Measurements from ENCODE around the gene CTNNB1.

The CTNNB1 gene

GRCh38 chr3:41248525-41248924 lies 49.2 kb downstream of the CTNNB1 start:
- DNase-seq (ENCODE audit: low spot score) (no peak), ATAC-seq (ENCODE audit: low read depth) (no peak)
- H3K27ac ChIP-seq (ENCODE audit: poor library complexity, severe bottlenecking) = no peak overlapping the region
- peaks cover 2% of the 10 kb centered on the region for H3K9me3 ChIP-seq (ENCODE audit: severe bottlenecking)
- H3K4me1 ChIP-seq (ENCODE audit: insufficient read depth, poor library complexity, severe bottlenecking) = no peaks in the 10 kb centered on the region
- no peaks in the 10 kb centered on the region for H3K36me3 ChIP-seq (ENCODE audit: low read depth)
- TF ChIP-seq, protein P1, sequence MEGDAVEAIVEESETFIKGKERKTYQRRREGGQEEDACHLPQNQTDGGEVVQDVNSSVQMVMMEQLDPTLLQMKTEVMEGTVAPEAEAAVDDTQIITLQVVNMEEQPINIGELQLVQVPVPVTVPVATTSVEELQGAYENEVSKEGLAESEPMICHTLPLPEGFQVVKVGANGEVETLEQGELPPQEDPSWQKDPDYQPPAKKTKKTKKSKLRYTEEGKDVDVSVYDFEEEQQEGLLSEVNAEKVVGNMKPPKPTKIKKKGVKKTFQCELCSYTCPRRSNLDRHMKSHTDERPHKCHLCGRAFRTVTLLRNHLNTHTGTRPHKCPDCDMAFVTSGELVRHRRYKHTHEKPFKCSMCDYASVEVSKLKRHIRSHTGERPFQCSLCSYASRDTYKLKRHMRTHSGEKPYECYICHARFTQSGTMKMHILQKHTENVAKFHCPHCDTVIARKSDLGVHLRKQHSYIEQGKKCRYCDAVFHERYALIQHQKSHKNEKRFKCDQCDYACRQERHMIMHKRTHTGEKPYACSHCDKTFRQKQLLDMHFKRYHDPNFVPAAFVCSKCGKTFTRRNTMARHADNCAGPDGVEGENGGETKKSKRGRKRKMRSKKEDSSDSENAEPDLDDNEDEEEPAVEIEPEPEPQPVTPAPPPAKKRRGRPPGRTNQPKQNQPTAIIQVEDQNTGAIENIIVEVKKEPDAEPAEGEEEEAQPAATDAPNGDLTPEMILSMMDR (IDR thresholded peaks at IDR 0.05; ENCODE audit: poor library complexity, severe bottlenecking) = no peak
- no peaks in the 10 kb centered on the region for H3K27me3 ChIP-seq (ENCODE audit: insufficient read depth, poor library complexity, severe bottlenecking)
- no peak overlapping the region for H3K4me3 ChIP-seq (ENCODE audit: severe bottlenecking)

- DNase-seq (ENCODE audit: low spot score) = no peak
- no peak overlapping the region for H3K4me3 ChIP-seq (ENCODE audit: severe bottlenecking)
- no peaks in the 10 kb centered on the region for H3K4me1 ChIP-seq (ENCODE audit: insufficient read depth, poor library complexity, severe bottlenecking)
These were observed 50.0 kb downstream of the CTNNB1 start for GRCh38 chr3:41249318-41249717.

GRCh38 chr3:41250825-41251224 lies 51.5 kb downstream of the CTNNB1 start:
- no peak overlapping the region for H3K27ac ChIP-seq (ENCODE audit: poor library complexity, severe bottlenecking)
- H3K4me3 ChIP-seq (ENCODE audit: severe bottlenecking) = no peak overlapping the region
- H3K4me1 ChIP-seq (ENCODE audit: insufficient read depth, poor library complexity, severe bottlenecking) = no peaks in the 10 kb centered on the region
- peaks cover 4% of the 10 kb centered on the region for H3K9me3 ChIP-seq (ENCODE audit: severe bottlenecking)
- no peaks in the 10 kb centered on the region for H3K36me3 ChIP-seq (ENCODE audit: low read depth)
- DNase-seq (ENCODE audit: low spot score) (no peak), ATAC-seq (ENCODE audit: low read depth) (no peak)
- TF ChIP-seq, protein P1 (IDR thresholded peaks at IDR 0.05; ENCODE audit: poor library complexity, severe bottlenecking) = no peak
- no peaks in the 10 kb centered on the region for H3K27me3 ChIP-seq (ENCODE audit: insufficient read depth, poor library complexity, severe bottlenecking)

More at GRCh38 chr3:41249318-41249717, 50.0 kb downstream of the CTNNB1 start:
- no peak overlapping the region for H3K27ac ChIP-seq (ENCODE audit: poor library complexity, severe bottlenecking)
- no peak for ATAC-seq (ENCODE audit: low read depth)
- TF ChIP-seq, protein P1 (IDR thresholded peaks at IDR 0.05; ENCODE audit: poor library complexity, severe bottlenecking) = no peak
- peaks cover 4% of the 10 kb centered on the region for H3K9me3 ChIP-seq (ENCODE audit: severe bottlenecking)
- no peaks in the 10 kb centered on the region for H3K36me3 ChIP-seq (ENCODE audit: low read depth)
- H3K27me3 ChIP-seq (ENCODE audit: insufficient read depth, poor library complexity, severe bottlenecking) = no peaks in the 10 kb centered on the region

- no peak overlapping the region for H3K4me3 ChIP-seq (ENCODE audit: severe bottlenecking)
- no peak for ATAC-seq (ENCODE audit: low read depth)
- TF ChIP-seq, protein P1 (IDR thresholded peaks at IDR 0.05; ENCODE audit: poor library complexity, severe bottlenecking) = no peak
- no peak overlapping the region for H3K27ac ChIP-seq (ENCODE audit: poor library complexity, severe bottlenecking)
- no peaks in the 10 kb centered on the region for H3K36me3 ChIP-seq (ENCODE audit: low read depth)
- H3K27me3 ChIP-seq (ENCODE audit: insufficient read depth, poor library complexity, severe bottlenecking) = no peaks in the 10 kb centered on the region
- peaks cover 4% of the 10 kb centered on the region for H3K9me3 ChIP-seq (ENCODE audit: severe bottlenecking)
- no peaks in the 10 kb centered on the region for H3K4me1 ChIP-seq (ENCODE audit: insufficient read depth, poor library complexity, severe bottlenecking)
- DNase-seq (ENCODE audit: low spot score) = no peak
These were observed 52.3 kb downstream of the CTNNB1 start for GRCh38 chr3:41251593-41251992.

DNA sequence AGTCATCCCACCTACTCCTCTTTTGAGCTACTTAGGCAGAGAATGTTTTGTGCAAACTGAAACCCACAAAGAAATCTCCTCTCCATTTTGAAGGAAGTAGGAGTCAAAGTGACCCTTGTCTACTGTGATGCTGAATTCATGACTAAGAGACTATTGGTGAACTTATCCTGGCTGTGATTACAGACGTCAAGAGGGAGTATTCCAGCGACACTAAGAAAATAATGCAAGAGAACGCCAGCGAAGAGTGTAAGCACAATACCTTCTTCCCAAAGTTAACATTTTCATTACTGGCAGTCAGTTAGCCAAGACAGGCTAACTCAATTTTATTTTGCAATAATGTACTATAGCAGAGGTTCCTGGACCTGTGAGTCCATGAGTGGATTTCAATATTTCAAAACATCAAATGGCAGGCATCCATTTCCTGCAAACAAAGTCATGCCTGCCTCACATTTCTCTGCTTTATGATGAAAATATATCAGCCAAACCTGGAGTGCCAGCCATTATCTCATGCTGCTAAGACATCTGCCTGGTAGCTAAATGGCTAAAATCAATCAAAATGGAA lies 59.0 kb downstream of the CTNNB1 start:
- TF ChIP-seq, protein P1 (IDR thresholded peaks at IDR 0.05; ENCODE audit: poor library complexity, severe bottlenecking) = no peak
- H3K9me3 ChIP-seq (ENCODE audit: severe bottlenecking) = peaks cover 2% of the 10 kb centered on the region
- ATAC-seq (ENCODE audit: low read depth) = no peak
- H3K27ac ChIP-seq (ENCODE audit: poor library complexity, severe bottlenecking) = no peak overlapping the region
- no peaks in the 10 kb centered on the region for H3K27me3 ChIP-seq (ENCODE audit: insufficient read depth, poor library complexity, severe bottlenecking)
- DNase-seq (ENCODE audit: low spot score) = no peak
- H3K4me3 ChIP-seq (ENCODE audit: severe bottlenecking) = no peak overlapping the region
- H3K36me3 ChIP-seq (ENCODE audit: low read depth) = no peaks in the 10 kb centered on the region
- peaks cover 6% of the 10 kb centered on the region for H3K4me1 ChIP-seq (ENCODE audit: insufficient read depth, poor library complexity, severe bottlenecking)

Measured in RWPE2 (cell line).